Testis (tissue), 2 donors: ENCODE measurements around the gene TEX2.
"Not testable (repeated sequence)": the region's sequence is repeated elsewhere in the genome, so short reads cannot be mapped to it uniquely, and the experiment has no call there.

ENCODE experiments used
- CTCF ChIP-seq, 3 experiments: fragments of 450-650 bp in 2 of 3; fragments of 200-600 bp in 1 of 3; sonication (generic) in 1 of 3; IDR thresholded peaks; one replicate each; pipeline ENCODE4 v1.5.1; 2016 to 2019; ENCODE audit warnings: antibody characterized with exemption in 3 of 3, mild to moderate bottlenecking in 2 of 3, moderate library complexity in 1 of 3
- POLR2A ChIP-seq: fragments of 450-650 bp; IDR thresholded peaks from one replicate; pipeline ENCODE4 v1.6.1; 2017; ENCODE audit warnings: antibody characterized with exemption, mild to moderate bottlenecking, moderate library complexity

- not testable (repeated sequence) for TF ChIP-seq CTCF (IDR thresholded peaks at IDR 0.05); POLR2A
Observed at GRCh38 chr17:64179024-64179423, 84.0 kb downstream of the TEX2 start.
